HepG2 (cell line): Measurements from ENCODE around the gene DUSP22. TPM values are rescaled to one million over a fixed set of nuclear protein-coding genes. Genes with fewer than 3 reads are reported as not detected.
A peak's percentile ranks its signal among the peaks of the same experiment; 100 is the strongest.

Experiments
- ERF ChIP-seq: IDR thresholded peaks from 2 replicates; pipeline ENCODE4 v1.6.1; 2018; ENCODE audit warnings: missing biosample characterization, missing genetic modification reagents
- KLF15 ChIP-seq: sonication (generic); formaldehyde crosslinking; IDR thresholded peaks from 2 replicates; pipeline ENCODE4 v1.8.1; 2023; ENCODE audit warnings: borderline replicate concordance, mild to moderate bottlenecking, inconsistent platforms, missing genetic modification reagents, mixed read lengths
- MTA1 ChIP-seq: sonication (generic); formaldehyde crosslinking; IDR thresholded peaks from 2 replicates; pipeline ENCODE4 v1.4.0; 2020; ENCODE audit warnings: missing genetic modification reagents, mild to moderate bottlenecking, borderline replicate concordance
- NFATC3 ChIP-seq: sonication (generic); formaldehyde crosslinking; IDR thresholded peaks from 2 replicates; pipeline ENCODE4 v1.5.1; 2020; ENCODE audit warnings: mild to moderate bottlenecking, missing genetic modification reagents
- PRDM4 ChIP-seq: sonication (generic); formaldehyde crosslinking; IDR thresholded peaks from 2 replicates; pipeline ENCODE4 v1.9.0; 2021; ENCODE audit warnings: missing genetic modification reagents, borderline replicate concordance
- SNAPC2 ChIP-seq: sonication (generic); formaldehyde crosslinking; IDR thresholded peaks from 2 replicates; pipeline ENCODE4 v1.8.1; 2022; ENCODE audit warnings: mild to moderate bottlenecking, missing genetic modification reagents
- ZBTB37 ChIP-seq: sonication (generic); formaldehyde crosslinking; IDR thresholded peaks from 2 replicates; pipeline ENCODE4 v1.4.0; 2020; ENCODE audit warnings: mild to moderate bottlenecking, missing genetic modification reagents
- ZBTB46 ChIP-seq: sonication (generic); formaldehyde crosslinking; IDR thresholded peaks from 2 replicates; pipeline ENCODE4 v1.4.0; 2020; ENCODE audit warnings: mild to moderate bottlenecking, missing genetic modification reagents, borderline replicate concordance
- ZNF121 ChIP-seq: sonication (generic); formaldehyde crosslinking; IDR thresholded peaks from 2 replicates; pipeline ENCODE4 v1.5.0; 2020; ENCODE audit warnings: mild to moderate bottlenecking, missing genetic modification reagents
- ZNF280D ChIP-seq: sonication (generic); formaldehyde crosslinking; IDR thresholded peaks from 2 replicates; pipeline ENCODE4 v1.5.1; 2020; ENCODE audit warnings: mild to moderate bottlenecking, missing genetic modification reagents
- ZNF577 ChIP-seq: sonication (generic); formaldehyde crosslinking; IDR thresholded peaks from 2 replicates; pipeline ENCODE4 v1.4.0; 2020; ENCODE audit warnings: mild to moderate bottlenecking, low read depth, missing genetic modification reagents, borderline replicate concordance
- ZNF687 ChIP-seq: sonication (generic); formaldehyde crosslinking; IDR thresholded peaks from 2 replicates; pipeline ENCODE4 v1.5.1; 2020; ENCODE audit warnings: mild to moderate bottlenecking, missing genetic modification reagents, moderate library complexity
- ZNF747 ChIP-seq: sonication (generic); formaldehyde crosslinking; IDR thresholded peaks from 2 replicates; pipeline ENCODE4 v1.8.1; 2023; ENCODE audit warnings: missing genetic modification reagents, mild to moderate bottlenecking, borderline replicate concordance
- ZNF776 ChIP-seq: sonication (generic); formaldehyde crosslinking; IDR thresholded peaks from 2 replicates; pipeline ENCODE4 v1.4.0; 2020; ENCODE audit warnings: mild to moderate bottlenecking, missing genetic modification reagents
- polyA plus RNA-seq, 8 experiments: library from polyadenylated mRNA; depleted of rRNA in 3 of 8; stranded (reverse) in 7 of 8; unstranded in 1 of 8; fragments of >200 nt; fragmentation: Illumina TruSeq in 4 of 8; extraction: Trizol in 4 of 8; gene quantifications; 2 replicates each; pipeline versions ENCODE4 v1.2.1 to v1.2.3, GENCODE V29; 2011 to 2016; ENCODE audit warnings: low read depth in 4 of 8, missing spikeins in 1 of 8, mixed read lengths in 1 of 8; ENCODE audit not compliant: insufficient read depth in 1 of 8
- total RNA-seq, 5 experiments: library from RNA; depleted of rRNA; stranded (reverse); fragments of >200 nt; fragmentation: Illumina TruSeq; extraction: Trizol; gene quantifications; 2 replicates each; pipeline ENCODE4 v1.2.3, GENCODE V29; 2016; ENCODE audit warnings: low read depth in 1 of 5

DUSP22 gene
- total and polyA plus RNA-seq, 2 of the 13 experiments (the other 11 are each of a cell fraction or from before 2014, with no cell fraction given): 20.2 to 32.8 TPM

GRCh38 chr6:291697-292505, at the start of gene DUSP22 (continued):
- no peak for TF ChIP-seq ZBTB37 (CRISPR knock-in tag)
- TF ChIP-seq ZNF776 (CRISPR knock-in tag): no peak; the same call in 1 of the 2 replicates
- TF ChIP-seq ZNF687 (CRISPR knock-in tag): peak; percentile 84
- no peak for TF ChIP-seq SNAPC2 (CRISPR knock-in tag)
- TF ChIP-seq ZNF121: no peak
- TF ChIP-seq ZNF747: no peak
- TF ChIP-seq ZNF577: no peak
- 0 out of 2 replicates have a peak, but pooled peaks have one; percentile 64 for TF ChIP-seq PRDM4 (CRISPR knock-in tag)
- TF ChIP-seq ZBTB46 (CRISPR knock-in tag): 0 out of 2 replicates have a peak, but pooled peaks have one; percentile 77
- peak; percentile 30; the same call in 1 of the 2 replicates for TF ChIP-seq MTA1 (CRISPR knock-in tag)
- no peak for TF ChIP-seq NFATC3 (CRISPR knock-in tag)
- peak; percentile 42; the same call in 1 of the 2 replicates for TF ChIP-seq ERF (CRISPR knock-in tag)
- TF ChIP-seq ZNF280D: no peak
- no peak for TF ChIP-seq KLF15 (CRISPR knock-in tag)
